Fibroblast of the conjunctiva (primary cell): ENCODE measurements around the gene DAPK1.
"Not testable (repeated sequence)": the region's sequence is repeated elsewhere in the genome, so short reads cannot be mapped to it uniquely, and the experiment has no call there.

Source experiments
- DNase-seq: peaks from one replicate; pipeline ENCODE4 v3.0.0-alpha.2; 2010; ENCODE audit warnings: low read depth

DAPK1 gene

GRCh38 chr9:87543251-87543650 lies 45.6 kb downstream of the DAPK1 start:
- no peak for DNase-seq

- no peak for DNase-seq
These were observed 48.2 kb downstream of the DAPK1 start for GRCh38 chr9:87545858-87546257.

DNA sequence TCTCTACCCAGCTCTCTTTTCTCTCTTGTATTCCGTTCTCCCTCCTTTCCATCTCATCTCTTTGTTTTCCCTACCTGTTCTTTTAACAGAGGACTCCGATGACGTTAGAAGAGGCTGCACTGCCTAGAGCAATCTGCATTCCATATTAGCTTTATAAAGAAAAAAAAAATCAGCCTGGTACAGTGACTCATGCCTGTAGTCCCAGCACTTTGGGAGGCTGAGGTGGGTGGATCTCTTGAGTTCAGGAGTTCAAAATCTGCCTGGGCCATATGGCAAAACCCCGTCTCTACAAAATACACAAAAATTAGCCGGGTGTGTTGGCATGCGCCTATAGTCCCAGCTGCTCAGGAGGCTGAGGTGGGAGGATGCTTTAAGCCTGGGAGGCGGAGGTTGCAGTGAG lies 49.0 kb downstream of the DAPK1 start:
- no peak for DNase-seq

DNA sequence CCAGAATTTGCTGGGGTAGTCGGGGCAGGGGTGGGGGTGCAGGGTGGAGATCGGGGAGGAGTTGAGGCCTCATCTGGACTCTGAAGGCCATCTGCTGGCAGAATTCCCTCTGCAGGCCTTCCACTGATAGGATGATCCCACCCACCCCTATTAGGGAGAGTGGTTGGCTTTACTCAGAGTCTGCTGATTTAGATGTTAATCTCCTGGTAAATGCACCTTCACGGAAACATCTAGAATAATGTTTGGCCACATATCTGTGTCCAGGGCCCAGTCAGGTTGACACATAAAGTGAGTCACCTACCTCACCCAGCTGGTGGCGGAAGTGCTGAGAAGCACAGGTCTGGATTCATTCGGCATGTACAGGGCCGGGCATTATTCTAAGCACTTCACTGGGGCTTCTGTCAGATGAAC lies 50.0 kb downstream of the DAPK1 start:
- DNase-seq, result no peak

DNA sequence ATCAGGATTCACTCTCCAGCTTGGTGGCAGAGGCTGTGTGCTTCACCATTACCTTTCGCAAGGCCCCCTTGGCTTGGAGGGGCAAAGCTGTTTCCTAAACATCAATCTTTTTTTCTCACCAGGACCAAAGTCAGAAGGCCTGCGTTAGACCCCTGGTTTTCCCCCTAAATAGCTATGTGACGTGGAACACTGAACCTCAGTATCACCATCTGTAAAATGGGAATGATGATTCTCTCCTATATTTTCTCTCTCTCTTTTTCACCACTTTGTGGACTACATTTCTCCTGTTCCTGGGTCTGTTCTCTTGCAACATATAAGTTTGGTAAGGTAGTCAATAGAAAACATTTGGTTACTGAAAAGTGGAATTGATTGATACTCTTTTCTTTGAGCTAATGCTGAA lies 50.5 kb downstream of the DAPK1 start:
- DNase-seq, result no peak

GRCh38 chr9:87549088-87549487 lies 51.4 kb downstream of the DAPK1 start:
- DNase-seq, result not testable (repeated sequence)

- DNase-seq, result no peak
These were observed 52.1 kb downstream of the DAPK1 start for GRCh38 chr9:87549791-87550190.

GRCh38 chr9:87550253-87550954 lies 52.7 kb downstream of the DAPK1 start:
- no peak for DNase-seq

- DNase-seq, result no peak
These were observed 54.1 kb downstream of the DAPK1 start for GRCh38 chr9:87551772-87552217.

DNA sequence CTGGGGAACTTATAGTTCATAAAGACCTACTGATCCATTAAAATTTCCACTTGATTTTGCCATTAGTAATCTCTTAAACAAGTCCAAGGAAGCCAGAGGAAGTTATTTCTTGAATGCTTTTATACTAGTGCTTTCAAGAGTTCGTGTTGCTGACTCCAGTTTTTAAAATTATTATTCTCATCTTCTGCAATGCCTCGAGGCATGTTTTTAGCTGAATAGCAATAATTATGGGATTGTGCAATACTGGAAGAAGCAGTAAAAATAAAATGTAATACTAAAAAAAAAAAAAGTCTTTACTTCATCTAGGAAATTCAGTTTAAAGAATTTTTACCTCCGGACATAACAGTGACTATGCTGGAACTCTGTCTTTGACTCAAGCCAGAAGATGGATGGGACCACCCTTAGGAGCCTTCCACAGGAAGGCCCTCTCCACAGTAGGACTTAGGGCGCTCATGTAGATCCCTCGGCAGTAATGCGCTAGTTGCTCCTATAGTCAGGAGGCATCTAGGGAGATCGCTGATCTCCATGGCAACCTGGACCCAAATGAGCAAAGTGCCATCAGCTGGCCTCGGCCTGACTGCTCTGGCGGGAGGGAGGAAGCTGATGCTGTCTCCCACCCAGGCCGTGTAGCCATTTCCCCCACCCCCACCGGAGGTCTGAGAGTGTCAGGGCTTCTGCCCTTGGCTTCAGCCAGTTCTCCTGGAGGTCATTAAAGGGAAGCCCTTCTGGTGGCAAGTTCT lies 56.7 kb downstream of the DAPK1 start:
- no peak for DNase-seq

DNA sequence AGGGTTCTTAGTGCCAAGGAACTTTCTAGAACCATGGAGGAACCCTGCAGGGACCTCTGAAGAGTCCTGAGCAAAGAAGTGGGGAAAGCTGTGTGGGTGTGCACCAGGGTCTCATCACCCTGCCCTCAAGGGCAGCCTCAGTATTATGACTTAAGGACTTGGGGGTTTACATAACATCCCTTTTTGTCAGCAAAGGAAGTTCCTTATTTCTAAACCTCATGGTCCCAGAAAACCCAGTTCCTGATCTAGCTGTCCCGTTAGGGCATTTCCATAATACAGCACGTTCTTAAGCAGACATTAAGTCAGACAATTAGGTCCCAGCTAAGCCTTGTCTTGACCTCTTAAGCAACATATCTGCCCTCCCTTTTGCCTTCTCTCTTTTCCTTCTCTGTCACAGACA lies 57.3 kb downstream of the DAPK1 start:
- no peak for DNase-seq

DNA sequence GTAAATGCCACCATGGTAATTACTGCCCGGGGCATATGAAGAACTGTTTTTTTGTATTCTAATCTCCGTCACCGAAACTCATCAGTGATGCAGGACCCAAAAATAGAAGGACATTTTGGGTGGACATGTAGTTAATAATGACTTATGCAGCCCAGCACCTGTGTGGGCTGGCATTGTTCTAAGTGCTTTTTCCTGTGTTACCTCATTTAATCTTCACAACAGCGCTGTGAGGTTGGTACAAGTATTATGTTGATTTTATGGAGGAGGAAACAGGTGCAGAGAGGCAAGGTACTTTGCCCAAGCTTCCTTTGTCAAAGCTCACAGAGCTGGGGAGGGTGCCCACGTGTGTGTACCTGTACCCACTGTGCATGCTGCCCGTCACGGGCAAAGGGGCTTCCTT lies 58.4 kb downstream of the DAPK1 start:
- no peak for DNase-seq

- DNase-seq, result no peak
These were observed 59.2 kb downstream of the DAPK1 start for GRCh38 chr9:87556821-87557220.

- DNase-seq, result no peak
These were observed 60.3 kb downstream of the DAPK1 start for GRCh38 chr9:87557996-87558395.

DNA sequence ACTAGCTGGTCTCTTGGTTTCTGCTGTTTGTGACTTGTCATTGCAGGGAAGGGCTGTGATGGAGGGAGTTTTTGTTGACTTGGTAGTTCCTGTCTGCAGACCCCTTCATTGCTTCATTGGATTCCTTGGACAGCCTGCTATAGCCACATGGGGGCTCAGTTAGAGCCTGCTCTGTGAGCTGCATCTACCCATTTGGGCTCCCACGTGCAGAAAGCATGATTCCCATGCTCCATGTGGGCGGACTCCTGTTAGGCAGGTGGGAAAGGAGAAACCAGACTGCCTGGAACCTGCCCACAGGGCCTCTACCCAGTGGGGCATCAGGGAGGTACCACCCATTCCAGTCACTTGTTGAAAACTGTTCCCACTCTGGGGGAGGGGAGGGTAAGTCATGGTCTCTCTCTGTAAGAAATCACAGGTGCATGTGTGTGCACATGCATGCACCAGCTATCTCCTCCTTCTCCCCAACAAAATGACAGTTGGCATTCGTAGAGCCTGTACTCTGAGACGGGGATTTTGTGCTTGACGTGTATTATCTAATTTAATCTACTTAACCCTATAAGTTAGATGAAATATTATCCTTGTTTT lies 61.0 kb downstream of the DAPK1 start:
- no peak for DNase-seq

- no peak for DNase-seq
These were observed 64.4 kb downstream of the DAPK1 start for GRCh38 chr9:87562062-87562461.

DNA sequence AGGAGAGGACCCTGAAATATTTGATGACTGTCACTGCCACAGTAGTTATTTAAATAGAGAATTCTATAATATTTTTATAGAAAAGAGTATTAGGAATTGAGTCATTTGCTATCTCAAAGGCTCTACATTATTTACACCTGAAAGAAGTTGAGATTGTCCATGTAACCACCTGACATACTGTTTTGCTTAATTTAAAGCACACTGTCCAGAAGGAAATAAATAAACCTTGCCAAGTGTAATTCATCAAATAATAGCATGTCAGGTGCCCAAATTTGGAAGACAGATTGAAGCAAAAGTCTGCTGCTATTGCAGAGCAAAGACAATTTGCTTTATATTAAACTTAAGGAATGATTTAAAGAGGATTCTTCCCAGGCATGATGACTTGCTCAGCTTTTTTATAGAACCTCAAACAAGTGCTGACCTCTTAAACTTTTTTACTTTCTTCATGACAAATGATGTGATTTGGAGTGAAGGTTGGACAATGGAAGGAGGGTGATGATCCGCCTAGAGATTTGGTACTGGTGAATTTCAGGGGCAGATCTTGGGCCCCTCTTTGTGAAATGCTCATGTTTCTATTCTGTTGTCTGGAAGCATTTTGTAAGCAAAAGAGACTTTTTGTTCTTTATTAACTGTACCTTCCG lies 65.0 kb downstream of the DAPK1 start:
- no peak for DNase-seq

- no peak for DNase-seq
These were observed 66.4 kb downstream of the DAPK1 start for GRCh38 chr9:87564111-87564510.

DNA sequence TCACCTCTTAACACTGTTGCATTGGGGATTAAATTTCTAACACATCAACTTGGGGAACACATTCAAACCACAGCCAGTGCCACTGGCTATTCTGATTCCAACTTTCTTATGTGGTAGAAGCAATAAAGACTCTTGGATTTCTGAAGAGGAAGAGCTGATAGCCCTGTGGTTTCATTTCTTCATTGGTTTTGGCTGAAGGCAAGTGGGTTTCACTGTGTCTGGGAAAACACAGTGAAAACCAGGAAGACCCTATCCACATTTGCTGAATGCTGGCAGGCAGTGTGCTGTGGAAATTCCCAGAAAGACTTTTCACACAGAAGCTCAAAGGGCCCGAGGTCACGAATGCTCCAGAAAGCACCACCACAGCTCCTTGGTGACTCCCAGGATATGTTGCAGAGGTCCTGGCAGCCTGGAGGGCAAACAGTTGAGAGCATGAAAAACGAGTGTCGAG lies 67.1 kb downstream of the DAPK1 start:
- no peak for DNase-seq

DNA sequence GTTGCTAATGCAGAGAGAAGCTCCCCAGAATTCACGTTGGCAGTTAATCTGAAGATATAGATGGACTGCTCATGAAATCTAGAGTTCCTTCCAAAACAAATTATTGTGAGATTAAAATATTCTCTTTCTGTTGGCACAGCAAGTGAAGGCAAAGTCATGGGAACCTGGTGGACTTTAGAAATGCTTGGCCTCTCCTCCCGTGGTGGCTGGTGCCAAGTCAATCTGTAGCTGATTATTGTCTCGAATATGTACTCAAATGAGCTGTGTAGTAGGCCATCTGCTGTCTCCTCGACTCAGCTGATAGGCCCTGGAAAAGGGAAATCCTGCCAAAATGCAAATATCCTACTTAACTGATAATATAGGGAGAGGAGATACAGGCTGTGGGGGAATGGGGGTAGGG lies 69.3 kb downstream of the DAPK1 start:
- no peak for DNase-seq

DNA sequence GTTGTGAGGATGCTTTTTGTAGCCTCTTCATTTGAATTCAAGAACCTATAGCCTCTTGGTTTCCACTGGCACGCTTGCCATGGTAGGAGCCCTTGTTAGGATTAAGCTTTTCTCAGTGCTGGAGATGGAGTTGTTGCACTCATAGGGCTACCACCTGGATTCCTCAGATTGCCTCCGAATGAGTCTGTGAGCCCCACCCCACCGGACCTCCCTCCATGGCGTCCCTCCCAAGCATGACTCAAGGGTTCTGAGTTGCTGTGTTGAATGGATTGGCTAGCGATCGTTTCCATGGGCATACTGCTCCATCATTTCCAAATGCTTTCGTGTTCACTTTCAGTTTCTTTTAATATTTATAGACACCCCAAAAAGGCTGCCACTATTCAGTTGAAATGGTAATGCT lies 69.9 kb downstream of the DAPK1 start:
- DNase-seq, result no peak

GRCh38 chr9:87567983-87568382 lies 70.3 kb downstream of the DAPK1 start:
- DNase-seq, result no peak

DNA sequence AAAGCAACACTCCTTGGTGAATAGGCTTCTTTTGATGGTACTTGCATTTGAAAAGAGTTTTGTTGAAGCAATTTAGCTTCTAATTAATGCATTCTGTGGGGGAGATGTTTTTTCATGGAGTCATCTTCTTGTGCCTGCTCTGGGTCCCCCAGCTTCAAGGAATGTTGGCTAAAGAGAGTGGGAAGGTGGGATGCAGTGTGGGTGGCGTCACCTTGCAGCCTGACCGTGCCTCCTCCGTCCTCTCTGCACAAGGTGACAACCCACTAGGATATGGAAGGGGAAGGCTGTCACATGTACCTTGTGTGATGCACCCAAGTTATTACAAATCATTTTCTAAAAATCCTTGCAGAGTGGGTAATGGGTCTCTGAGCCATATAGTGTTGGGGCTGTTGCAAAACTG lies 70.7 kb downstream of the DAPK1 start:
- no peak for DNase-seq
